Choroid plexus epithelial cell (primary cell): ENCODE results near the gene KLF7.

ENCODE experiments used
- DNase-seq: peaks from one replicate; pipeline ENCODE4 v3.0.0-alpha.2; 2010; ENCODE audit warnings: low read depth
- H3K4me3 ChIP-seq: 2 replicates; pipeline ENCODE4 v1.5.1; 2011; ENCODE audit warnings: low read depth, mild to moderate bottlenecking, control low read depth, low read length, moderate library complexity
- CTCF ChIP-seq: conservative IDR thresholded peaks from 2 replicates; pipeline ENCODE4 v1.5.1; 2011; ENCODE audit warnings: low read depth, mild to moderate bottlenecking, control low read depth, inconsistent platforms, low read length, moderate library complexity

Gene KLF7

DNA sequence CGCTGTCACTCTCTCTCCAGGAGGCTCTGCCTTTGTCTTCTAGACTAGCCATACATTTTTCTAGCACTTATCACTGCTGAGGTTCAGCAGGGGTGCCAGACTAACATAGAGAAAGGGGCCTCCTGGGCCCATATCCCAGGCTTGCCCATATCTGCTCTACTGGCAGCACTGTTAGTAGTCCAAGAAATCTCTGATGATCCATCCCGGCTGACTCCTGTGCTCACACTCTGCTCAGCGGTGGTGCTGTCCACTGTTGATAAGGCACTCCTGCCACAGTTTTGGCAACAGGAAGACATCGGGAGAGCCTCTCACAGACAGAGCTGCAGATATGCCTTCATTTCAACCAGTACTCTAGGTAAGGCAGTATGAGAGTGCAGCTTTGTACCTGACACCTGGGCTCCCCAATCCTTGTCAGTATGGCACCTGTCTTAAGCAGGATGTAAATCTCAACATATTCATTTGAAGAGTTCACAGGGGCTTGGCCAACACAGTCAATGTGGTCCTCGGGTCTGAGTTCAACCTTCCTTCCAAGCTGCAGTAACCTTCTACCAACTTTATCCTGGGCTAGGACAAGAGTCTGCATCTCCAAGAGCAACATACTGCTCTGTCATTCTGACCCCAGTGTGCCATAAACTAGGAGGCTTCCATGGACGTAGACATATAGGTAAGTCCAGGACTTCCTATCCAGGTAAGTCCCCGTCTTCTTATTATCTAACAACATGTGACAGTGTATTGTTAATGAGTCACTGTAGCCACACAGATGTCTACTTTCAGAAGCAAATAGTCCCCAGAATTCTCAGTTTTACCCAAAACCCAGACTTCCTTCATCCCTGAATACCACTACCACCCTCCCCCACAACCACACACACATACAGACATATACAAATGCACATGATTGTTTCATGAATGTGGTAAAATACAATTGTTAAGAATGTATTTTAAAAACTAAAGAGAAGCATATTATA is 16.2 kb downstream of the KLF7 start:
- no peak for TF ChIP-seq CTCF
- H3K4me3 ChIP-seq, result no peak overlapping the region
- DNase-seq, result peak; percentile 50

DNA sequence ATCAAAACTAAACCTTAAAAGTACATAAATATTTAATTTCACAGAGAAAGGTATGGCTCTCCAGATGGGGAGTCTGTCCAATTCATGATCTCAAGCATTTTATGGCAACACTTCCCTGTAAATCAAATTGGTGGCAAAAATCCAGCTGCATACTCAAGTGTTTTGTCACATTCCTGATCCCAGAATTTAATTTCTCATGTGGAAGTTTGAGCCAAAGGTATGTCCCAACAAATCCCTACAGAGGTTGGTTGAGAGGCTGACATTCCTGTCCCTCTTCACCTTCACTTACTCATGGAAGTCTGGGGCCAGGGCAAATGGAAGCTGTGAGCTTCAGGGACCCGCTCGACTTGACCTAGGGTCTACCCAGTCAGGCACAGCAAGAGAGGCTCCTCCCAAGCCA is 17.7 kb downstream of the KLF7 start:
- DNase-seq, result no peak
- TF ChIP-seq CTCF, result no peak
- no peak overlapping the region for H3K4me3 ChIP-seq

- H3K4me3 ChIP-seq, result no peak overlapping the region
- no peak for TF ChIP-seq CTCF
- DNase-seq, result no peak
Observed at GRCh38 chr2:207144173-207144785, 21.5 kb downstream of the KLF7 start.

- TF ChIP-seq CTCF, result no peak
- H3K4me3 ChIP-seq, result peak overlapping the region; percentile 22
- peak; percentile 83 for DNase-seq
Observed at GRCh38 chr2:207143215-207144172, 22.3 kb downstream of the KLF7 start.

- DNase-seq, result no peak
- peak; percentile 12 for TF ChIP-seq CTCF
- H3K4me3 ChIP-seq, result no peak overlapping the region
Observed at GRCh38 chr2:207142461-207142860, 23.3 kb downstream of the KLF7 start.

DNA sequence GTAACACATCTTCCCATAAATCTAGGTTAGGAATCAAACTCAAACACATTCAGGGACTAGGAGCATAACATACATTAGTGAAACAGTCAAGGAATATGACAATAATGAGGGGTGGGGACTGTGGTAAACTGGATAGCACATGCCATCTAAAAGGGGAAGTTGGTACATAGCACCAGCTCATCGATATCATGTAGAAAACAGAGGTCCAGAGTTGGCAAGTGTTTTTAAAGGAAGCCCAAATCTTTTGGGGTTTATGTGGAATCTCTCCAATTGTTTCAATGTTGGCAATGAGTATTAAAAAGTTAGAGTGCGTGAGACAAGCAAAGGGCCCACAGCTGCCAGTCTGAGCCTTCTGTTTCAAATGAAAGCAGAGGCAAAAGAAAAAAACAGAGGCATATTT is 24.4 kb downstream of the KLF7 start:
- TF ChIP-seq CTCF, result no peak
- no peak overlapping the region for H3K4me3 ChIP-seq
- DNase-seq, result no peak
